Body of pancreas (tissue), 4 donors: ENCODE results near the gene TMEM35B. TPM values are rescaled to one million over a fixed set of nuclear protein-coding genes. Genes with fewer than 3 reads are reported as not detected.

ENCODE experiments used
- ATAC-seq: fragments of 150-250 bp; one replicate; pipeline ENCODE4 v1.9.1; 2016
- DNase-seq, 4 donors: peaks; one replicate each; pipeline ENCODE4 v3.0.0-alpha.2; 2019
- H3K27ac ChIP-seq, 4 donors: fragments of 200-600 bp; sonication (generic); 1 replicate in 3 of 4; 2 replicates in 1 of 4; pipeline versions ENCODE4 v1.5.1 to v1.6.1; 2016 to 2019; ENCODE audit warnings: mild to moderate bottlenecking in 1 of 4, mixed read lengths in 1 of 4, moderate library complexity in 1 of 4
- H3K27me3 ChIP-seq, 2 donors: fragments of 200-600 bp; sonication (generic); one replicate each; pipeline ENCODE4 v1.6.0; 2016; ENCODE audit warnings: mild to moderate bottlenecking in 1 of 2
- H3K36me3 ChIP-seq, 2 donors: fragments of 200-600 bp; sonication (generic); replicated peaks in 1 of 2; 2 replicates each; pipeline ENCODE4 v1.5.1; 2016; ENCODE audit warnings: low read depth in 2 of 2; ENCODE audit not compliant: insufficient read depth in 1 of 2
- H3K4me1 ChIP-seq: fragments of 200-600 bp; sonication (generic); one replicate; pipeline ENCODE4 v1.6.0; 2016
- H3K4me3 ChIP-seq, 2 donors: fragments of 200-600 bp; sonication (generic); 1 replicate in 1 of 2; 2 replicates in 1 of 2; pipeline ENCODE4 v1.5.1; 2016 to 2019
- H3K9me3 ChIP-seq, 3 donors: fragments of 200-600 bp; sonication (generic); 1 replicate in 2 of 3; 2 replicates in 1 of 3; pipeline ENCODE4 v1.5.1; 2016
- POLR2A ChIP-seq, 3 donors: fragments of 450-650 bp; IDR thresholded peaks; one replicate each; pipeline ENCODE4 v1.6.1; 2016; ENCODE audit warnings: antibody characterized with exemption in 3 of 3, mild to moderate bottlenecking in 2 of 3
- WGBS, 2 donors: methylation state at CpG; one replicate each; pipeline ENCODE4 v1.1.5; 2017; 5-methylcytosine and 5-hydroxymethylcytosine counted together
- intact Hi-C: fragments of 100-400 bp; cut with DNase I; formaldehyde crosslinking; loops from one replicate; pipeline ENCODE4 v1.15.1; 2023
- total RNA-seq, 2 donors: library from RNA; depleted of rRNA; stranded (reverse); fragments of >200 nt; gene quantifications; one replicate each; pipeline ENCODE4 v1.1.0, GENCODE V29; 2016
- TF ChIP-seq, protein P1 (sequence below), 7 experiments: fragments of 450-650 bp in 4 of 7; fragments of 200-600 bp in 3 of 7; sonication (generic) in 3 of 7; IDR thresholded peaks; one replicate each; pipeline ENCODE4 v1.5.1; 2016 to 2019; ENCODE audit warnings: antibody characterized with exemption in 7 of 7

TMEM35B gene
- total RNA-seq, 2 donors from 2014 or later: 15.5 to 37.1 TPM

DNA sequence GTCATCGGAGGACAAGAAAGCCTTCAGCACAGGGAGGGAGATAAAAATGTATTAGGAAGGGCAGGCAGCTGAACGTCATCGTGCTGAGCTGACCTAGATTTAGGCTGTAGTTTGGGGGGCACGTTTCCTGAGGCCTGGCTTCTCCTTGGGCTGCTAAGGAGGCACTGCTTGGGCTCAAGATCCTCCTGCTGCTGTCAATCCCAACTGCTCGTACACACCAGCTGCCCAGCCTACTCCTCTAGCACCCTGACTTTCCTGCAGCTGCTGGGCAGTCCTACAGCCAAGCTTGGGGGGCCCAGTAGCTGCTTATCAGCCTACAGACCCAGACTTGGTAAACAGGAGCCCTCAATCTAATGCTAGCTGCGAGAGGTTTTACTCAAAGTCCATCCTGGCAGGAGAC is 6.2 kb downstream of the TMEM35B start:
- no peak overlapping the region for H3K27ac ChIP-seq
- no peaks in the 10 kb centered on the region for H3K36me3 ChIP-seq
- H3K27me3 ChIP-seq: no peaks in the 10 kb centered on the region
- intact Hi-C loops: no loop called here
- no peaks in the 10 kb centered on the region for H3K9me3 ChIP-seq
- ATAC-seq (no peak), DNase-seq (no peak)
- 56 to 77% methylated on average over 5 to 6 of the region's 6 CpGs for WGBS, 2 donors
- no peak for TF ChIP-seq POLR2A (IDR thresholded peaks at IDR 0.05)
- TF ChIP-seq, protein P1, sequence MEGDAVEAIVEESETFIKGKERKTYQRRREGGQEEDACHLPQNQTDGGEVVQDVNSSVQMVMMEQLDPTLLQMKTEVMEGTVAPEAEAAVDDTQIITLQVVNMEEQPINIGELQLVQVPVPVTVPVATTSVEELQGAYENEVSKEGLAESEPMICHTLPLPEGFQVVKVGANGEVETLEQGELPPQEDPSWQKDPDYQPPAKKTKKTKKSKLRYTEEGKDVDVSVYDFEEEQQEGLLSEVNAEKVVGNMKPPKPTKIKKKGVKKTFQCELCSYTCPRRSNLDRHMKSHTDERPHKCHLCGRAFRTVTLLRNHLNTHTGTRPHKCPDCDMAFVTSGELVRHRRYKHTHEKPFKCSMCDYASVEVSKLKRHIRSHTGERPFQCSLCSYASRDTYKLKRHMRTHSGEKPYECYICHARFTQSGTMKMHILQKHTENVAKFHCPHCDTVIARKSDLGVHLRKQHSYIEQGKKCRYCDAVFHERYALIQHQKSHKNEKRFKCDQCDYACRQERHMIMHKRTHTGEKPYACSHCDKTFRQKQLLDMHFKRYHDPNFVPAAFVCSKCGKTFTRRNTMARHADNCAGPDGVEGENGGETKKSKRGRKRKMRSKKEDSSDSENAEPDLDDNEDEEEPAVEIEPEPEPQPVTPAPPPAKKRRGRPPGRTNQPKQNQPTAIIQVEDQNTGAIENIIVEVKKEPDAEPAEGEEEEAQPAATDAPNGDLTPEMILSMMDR (IDR thresholded peaks at IDR 0.05): no peak
- H3K4me1 ChIP-seq: peaks cover 10% of the 10 kb centered on the region
- no peak overlapping the region for H3K4me3 ChIP-seq

DNA sequence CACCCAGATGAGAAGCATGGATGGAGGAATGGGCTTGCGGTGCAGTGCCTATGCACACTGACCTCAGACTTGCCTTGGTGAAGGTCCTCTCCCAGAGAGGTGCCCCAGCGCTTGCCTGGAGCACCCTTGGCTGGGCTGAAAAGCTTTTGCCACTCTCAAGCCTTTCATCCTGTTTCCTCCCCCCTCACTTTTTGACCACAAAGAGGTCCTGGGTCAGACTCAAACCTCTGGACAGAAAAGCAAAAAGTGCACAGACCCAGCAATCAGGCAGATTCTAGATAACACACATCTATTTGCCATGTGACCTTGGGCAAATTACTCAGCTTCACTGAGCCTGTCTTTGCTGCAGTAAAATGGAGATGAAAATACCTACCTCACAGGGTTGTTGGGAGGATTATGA is 7.3 kb downstream of the TMEM35B start:
- TF ChIP-seq, protein P1 (IDR thresholded peaks at IDR 0.05): no peak
- TF ChIP-seq POLR2A (IDR thresholded peaks at IDR 0.05): no peak
- ATAC-seq: no peak
- Histone ChIP-seq H3K9me3 (no peaks in the 10 kb centered on the region), H3K27ac (no peak overlapping the region), H3K36me3 (no peaks in the 10 kb centered on the region), H3K4me3 (no peak overlapping the region), H3K27me3 (no peaks in the 10 kb centered on the region), H3K4me1 (peaks cover under 1% of the 10 kb centered on the region)
- intact Hi-C loops: no loop called here
- DNase-seq: no peak
- 94 to 100% methylated on average over 2 of the region's 2 CpGs for WGBS, 2 donors

DNA sequence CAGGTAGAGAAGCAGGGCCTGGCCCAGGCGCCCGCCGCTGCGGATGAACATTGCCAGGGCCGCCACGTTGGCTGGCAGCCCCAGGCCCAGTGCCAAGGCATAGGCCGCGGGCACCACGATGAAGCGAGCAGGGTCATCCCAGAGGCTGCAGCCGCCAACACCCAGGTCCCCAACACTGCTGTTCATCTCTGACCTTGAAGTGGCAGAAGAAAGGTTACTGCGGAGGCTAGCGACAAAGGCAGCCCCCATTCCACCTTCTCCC is 8.0 kb downstream of the TMEM35B start:
- Histone ChIP-seq H3K9me3 (no peaks in the 10 kb centered on the region), H3K4me1 (no peaks in the 10 kb centered on the region), H3K36me3 (no peaks in the 10 kb centered on the region), H3K4me3 (no peak overlapping the region), H3K27ac (no peak overlapping the region), H3K27me3 (no peaks in the 10 kb centered on the region)
- peak in 1 of 4 donors; percentile 14 for DNase-seq
- ATAC-seq: no peak
- 86 to 94% methylated on average over 2 to 13 of the region's 13 CpGs for WGBS, 2 donors
- intact Hi-C loops: no loop called here
- no peak for TF ChIP-seq POLR2A (IDR thresholded peaks at IDR 0.05)
- TF ChIP-seq, protein P1 (IDR thresholded peaks at IDR 0.05): no peak

DNA sequence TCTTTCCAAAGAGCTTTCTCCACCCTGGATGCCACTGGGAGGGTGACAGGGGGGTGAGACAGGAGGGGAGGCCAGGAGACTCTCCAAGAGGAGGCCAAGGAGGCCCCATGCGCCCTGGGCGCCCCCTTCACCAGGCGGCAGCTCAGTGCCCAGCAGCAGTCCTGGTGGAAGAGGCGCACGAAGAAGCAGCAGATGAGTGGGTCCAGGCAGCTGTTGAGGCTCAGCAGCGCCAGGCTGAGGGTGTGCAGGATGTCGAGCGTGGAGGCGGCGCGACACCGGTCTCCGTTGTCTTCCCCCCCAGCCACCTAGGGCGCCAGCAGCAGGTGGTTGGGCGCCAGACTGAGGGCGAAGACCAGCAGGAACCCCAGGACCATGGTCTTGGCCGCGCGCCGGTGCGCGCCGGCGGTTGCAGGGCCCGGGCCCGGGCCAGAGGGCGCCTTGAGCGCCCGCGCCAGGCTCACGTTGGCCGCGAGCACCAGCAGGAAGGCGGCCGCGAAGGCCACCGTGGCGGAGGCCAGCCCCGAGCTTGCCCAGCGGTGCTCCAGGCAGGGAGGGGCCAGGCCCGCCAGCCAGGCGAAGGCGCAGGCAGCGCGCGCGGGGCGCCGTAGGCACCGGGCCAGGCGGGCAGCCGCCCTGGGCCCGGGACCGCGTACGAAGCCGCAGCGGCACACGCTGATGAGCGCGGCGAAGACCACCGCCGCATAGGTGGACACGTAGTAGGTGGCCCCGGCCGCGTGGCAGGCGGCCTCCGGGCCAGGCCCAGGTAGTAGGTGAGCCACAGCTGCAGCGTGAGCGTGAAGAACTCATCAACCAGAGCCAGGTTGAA is 8.6 kb downstream of the TMEM35B start:
- H3K9me3 ChIP-seq: no peaks in the 10 kb centered on the region
- intact Hi-C loops: no loop called here
- ATAC-seq (no peak), DNase-seq (no peak)
- no peak overlapping the region for H3K27ac ChIP-seq
- TF ChIP-seq, protein P1 (IDR thresholded peaks at IDR 0.05): no peak
- TF ChIP-seq POLR2A (IDR thresholded peaks at IDR 0.05): no peak
- no peaks in the 10 kb centered on the region for H3K36me3 ChIP-seq
- WGBS, 2 donors: 77 to 79% methylated on average over 18 to 67 of the region's 72 CpGs
- no peaks in the 10 kb centered on the region for H3K27me3 ChIP-seq
- H3K4me3 ChIP-seq: no peak overlapping the region
- H3K4me1 ChIP-seq: no peaks in the 10 kb centered on the region

DNA sequence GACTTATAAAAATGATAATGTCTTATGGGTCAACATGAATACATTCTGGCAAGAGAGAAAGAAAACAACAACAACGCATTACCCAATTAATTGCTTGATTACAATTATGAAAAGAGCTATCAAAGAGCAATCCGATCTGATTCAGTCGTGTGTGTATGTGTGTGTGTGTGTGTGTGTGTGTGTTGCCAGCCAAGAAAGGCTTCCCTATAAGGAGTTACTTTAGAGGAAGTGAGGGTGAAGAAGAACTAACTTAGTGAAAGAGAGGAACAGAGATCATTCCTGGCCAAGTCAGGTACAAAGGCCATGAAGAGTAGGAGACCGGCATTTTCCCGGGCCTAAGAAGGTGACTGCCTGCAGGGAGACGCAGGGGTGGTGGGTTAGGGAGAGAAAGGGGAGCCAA is 9.4 kb downstream of the TMEM35B start:
- Histone ChIP-seq H3K36me3 (no peaks in the 10 kb centered on the region), H3K27ac (no peak overlapping the region), H3K27me3 (no peaks in the 10 kb centered on the region), H3K9me3 (no peaks in the 10 kb centered on the region), H3K4me1 (no peaks in the 10 kb centered on the region), H3K4me3 (no peak overlapping the region)
- DNase-seq (no peak), ATAC-seq (no peak)
- intact Hi-C loops: no loop called here
- 84 to 86% methylated on average over 6 of the region's 6 CpGs for WGBS, 2 donors
- TF ChIP-seq, protein P1 (IDR thresholded peaks at IDR 0.05): no peak
- no peak for TF ChIP-seq POLR2A (IDR thresholded peaks at IDR 0.05)
